Tibial nerve (tissue), 4 donors: Measurements from ENCODE around the gene PARP4.

Source experiments
- CTCF ChIP-seq, 5 experiments: fragments of 200-600 bp in 3 of 5; fragments of 450-650 bp in 2 of 5; sonication (generic) in 3 of 5; IDR thresholded peaks; one replicate each; pipeline ENCODE4 v1.5.1; 2016 to 2019; ENCODE audit warnings: antibody characterized with exemption in 5 of 5, mild to moderate bottlenecking in 3 of 5, moderate library complexity in 2 of 5
- EP300 ChIP-seq, 2 donors: sonication (generic); formaldehyde crosslinking; IDR thresholded peaks; one replicate each; pipeline ENCODE4 v1.6.1; 2017; ENCODE audit warnings: antibody characterized with exemption in 2 of 2, mild to moderate bottlenecking in 1 of 2
- POLR2A ChIP-seq, 2 donors: fragments of 450-650 bp; IDR thresholded peaks; one replicate each; pipeline ENCODE4 v1.6.1; 2017; ENCODE audit warnings: antibody characterized with exemption in 2 of 2, mild to moderate bottlenecking in 2 of 2, moderate library complexity in 2 of 2

GRCh38 chr13:24454056-24454455 is 58.5 kb downstream of the PARP4 start:
- TF ChIP-seq CTCF (IDR thresholded peaks at IDR 0.05) (no peak), POLR2A (IDR thresholded peaks at IDR 0.05) (no peak), EP300 (IDR thresholded peaks at IDR 0.05) (no peak)
